GM21619 (cell line): ENCODE measurements around the gene STXBP6.

Experiments
- ATAC-seq: cut with Tn5 transposase; IDR thresholded peaks from one replicate; pipeline ENCODE4 v1.9.1; 2021; ENCODE audit not compliant: unreplicated experiment

STXBP6 gene

DNA sequence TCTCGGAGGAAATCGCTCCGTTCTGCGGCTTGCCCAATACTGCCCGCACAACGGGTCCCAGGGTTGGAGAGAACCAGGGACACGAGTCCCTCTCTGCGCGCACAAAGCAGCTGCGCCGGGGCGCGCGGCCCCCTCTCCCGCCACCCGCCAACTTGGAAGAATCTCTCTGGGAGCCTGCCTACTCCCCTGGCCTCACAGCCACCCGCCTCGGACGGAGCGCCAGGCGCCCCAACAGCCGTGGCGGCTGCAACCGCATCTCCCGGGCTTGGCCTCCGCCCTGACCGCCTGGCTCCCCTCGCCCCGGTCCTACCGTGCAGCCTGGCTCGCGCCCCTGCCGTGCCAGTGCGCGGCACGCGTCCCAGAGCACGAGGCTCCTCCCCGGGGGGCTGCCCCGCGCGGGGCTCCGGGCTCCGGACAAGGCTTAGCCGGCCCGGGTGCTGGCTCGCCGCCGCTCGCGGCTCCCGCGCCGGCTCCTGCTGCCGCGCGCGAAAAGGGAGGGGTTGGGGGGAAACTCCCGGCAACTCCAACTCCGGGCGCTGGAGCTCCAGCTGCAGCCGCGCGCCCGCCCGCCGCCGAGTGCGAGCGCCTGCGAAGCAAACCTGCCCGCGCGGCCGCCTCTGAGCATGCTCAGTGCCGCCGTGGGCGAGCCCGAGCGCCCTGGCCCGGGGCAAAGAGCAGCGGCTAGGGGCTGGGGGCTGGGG is at the start of gene STXBP6:
Gene STXBP6, minus strand, starts transcription at position 580 of the 701 bp plus-strand sequence. CDS start 75,329 bp downstream, outside the sequence.
- no peak for ATAC-seq

DNA sequence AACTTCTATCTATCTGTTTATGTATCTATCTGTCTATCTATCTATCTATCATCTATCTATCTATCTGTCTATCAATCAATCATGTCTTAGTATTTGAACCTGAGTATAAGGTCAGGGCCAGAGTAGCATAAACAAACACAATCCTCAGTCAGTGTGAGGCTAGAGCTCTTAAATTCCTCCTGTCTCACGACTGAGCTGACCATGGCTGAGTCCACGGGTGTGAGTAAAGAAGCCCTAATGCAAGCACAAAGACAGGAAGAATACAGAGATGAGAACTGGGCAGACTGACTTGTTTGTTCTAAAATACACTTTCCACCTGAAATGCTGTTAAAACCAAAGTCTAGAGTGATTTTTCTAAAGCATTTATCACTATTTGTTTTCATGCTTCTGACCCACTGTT is 47.2 kb upstream of the STXBP6 start:
- ATAC-seq: no peak

- no peak for ATAC-seq
Measured at GRCh38 chr14:25095736-25096437, 45.9 kb upstream of the STXBP6 start.

DNA sequence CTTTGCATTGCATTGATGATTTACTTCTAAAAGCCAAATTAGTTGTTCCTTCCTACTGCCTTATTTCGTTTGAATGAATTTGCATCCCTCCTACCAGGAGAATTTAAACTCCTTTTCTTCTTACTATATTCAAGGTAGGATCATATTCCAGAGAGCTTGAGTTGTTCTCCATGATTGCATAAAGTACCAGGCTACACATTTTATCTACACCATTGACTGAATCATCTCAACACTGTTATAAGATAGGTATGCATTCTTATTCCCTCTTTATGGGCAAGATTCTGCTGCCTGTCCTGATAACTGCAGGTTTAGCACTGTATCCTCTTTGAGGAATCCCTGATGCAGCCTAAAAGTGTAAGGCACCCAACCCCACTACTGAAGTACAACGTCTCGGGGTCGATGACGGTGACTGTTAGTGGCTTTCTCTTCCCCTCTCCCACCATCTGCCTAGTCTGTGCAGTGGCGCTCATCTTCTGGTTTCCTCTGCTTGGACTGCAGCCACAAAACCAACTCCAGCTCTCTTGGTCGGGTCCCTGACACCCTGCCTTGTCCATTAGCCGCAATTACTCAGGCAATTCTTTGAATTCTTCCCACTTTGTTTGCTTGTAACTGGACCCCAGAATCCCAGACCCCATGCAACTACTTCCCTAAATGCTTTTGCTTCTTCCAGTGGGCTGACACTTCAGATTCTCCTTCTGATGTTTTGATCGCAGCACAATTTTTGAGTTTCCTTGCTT is 44.4 kb upstream of the STXBP6 start:
- ATAC-seq: no peak

DNA sequence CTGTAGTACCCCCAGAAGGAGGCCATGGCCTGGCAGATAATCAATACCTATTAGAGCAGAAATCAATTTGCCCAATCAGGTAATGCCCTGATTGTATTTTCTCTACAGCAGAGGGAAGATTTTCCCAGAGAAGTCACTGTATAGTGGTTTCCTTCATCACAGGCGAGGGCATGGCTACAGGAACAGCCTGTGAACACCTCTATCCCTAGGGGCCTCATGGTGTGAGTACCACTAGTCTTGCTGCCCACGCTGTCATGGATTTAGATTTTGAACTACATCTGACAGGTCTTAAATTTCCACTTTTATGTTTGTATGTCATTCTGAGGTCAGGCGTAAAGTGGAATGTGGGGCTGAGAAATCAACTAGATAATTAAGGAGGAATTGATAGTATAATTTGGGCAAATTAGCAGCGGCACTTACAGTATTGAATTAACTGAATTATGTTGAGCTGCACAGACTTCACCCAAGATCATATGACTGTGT is 42.4 kb upstream of the STXBP6 start:
- no peak for ATAC-seq

- no peak for ATAC-seq
Measured at GRCh38 chr14:25090716-25091454, 40.9 kb upstream of the STXBP6 start.

DNA sequence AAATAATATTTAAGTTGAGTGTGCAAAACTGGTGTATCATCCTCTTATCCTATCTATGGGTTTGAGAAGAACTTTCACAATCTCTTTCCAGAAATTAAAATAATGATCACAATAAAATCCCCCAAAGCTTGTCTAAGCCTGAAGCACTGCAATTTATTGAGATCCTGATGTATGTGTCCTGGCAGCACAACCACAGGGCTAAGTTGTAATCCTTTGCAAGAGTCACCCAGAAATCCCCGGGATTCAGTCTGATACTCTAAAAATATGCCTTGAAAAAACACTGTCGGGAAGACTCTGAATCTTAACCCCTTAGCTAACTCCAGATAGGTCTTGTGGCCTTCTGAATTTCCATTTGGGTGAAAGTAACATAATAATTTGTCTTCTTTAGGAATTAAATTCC is 40.3 kb upstream of the STXBP6 start:
- no peak for ATAC-seq

DNA sequence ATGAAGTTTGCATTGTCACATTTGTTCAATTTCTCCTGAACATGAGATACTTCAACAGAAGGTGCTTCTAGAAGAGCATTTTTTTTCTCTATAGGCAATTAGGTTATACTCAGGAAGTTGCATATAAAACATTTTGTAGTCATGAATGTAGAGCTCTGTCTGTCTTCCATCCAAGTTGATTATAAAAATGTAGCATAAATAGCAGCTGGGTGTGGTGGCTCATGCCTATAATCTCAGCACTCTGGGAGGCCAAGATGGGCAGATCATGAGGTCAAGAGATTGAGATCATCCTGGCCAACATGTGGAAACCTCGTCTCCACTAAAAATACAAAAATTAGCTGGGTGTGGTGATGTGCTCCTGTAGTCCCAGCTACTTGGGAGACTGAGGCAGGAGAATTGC is 39.5 kb upstream of the STXBP6 start:
- ATAC-seq: no peak

DNA sequence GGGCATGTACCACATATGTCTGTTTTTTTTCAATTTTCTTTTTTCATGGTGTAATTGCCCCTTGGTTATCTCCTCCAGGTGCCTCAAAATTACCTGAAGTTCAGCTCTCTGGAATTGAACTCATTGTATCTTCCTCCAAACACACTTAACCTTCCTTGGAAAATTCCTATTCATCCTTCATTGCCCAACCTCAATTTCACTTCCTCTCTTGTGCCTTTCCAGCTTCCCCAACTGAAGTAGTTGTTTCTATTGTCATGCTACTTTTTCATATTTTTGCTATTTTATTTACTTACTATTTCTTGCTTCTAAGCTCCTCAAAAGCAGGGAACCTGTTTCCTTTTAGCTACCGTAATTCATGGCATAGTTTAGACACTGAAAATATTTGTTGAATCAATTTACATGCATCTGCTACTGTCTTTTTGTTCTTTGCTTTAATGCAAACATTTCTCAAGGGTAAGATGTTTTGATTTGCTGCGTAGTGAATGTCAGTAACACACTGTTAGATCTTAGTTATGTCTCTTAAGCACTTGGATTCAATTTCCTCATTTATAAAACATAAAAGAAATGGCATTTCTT is 37.0 kb upstream of the STXBP6 start:
- no peak for ATAC-seq

DNA sequence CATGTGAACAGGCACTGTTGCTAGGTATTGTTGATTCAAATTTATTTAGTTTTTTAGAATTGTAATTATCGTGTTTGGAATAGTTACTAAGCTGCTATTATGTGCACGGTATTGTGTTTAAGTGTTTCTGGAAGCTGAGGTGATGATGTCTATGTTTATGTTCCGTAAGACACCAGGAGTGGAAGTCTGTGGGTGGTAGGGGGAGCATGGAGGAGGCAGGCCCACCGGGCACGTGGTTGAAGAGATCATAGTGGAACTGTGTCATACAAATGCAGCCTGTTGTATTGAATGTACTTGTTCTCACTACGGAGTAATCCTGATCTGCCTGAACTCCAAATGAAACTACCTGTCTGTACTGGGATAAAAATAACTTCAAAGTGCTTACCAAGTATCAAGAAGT is 36.1 kb upstream of the STXBP6 start:
- ATAC-seq: no peak

GRCh38 chr14:25080682-25081081 is 30.7 kb upstream of the STXBP6 start:
- no peak for ATAC-seq

- ATAC-seq: no peak
Measured at GRCh38 chr14:25079311-25079710, 29.4 kb upstream of the STXBP6 start.

DNA sequence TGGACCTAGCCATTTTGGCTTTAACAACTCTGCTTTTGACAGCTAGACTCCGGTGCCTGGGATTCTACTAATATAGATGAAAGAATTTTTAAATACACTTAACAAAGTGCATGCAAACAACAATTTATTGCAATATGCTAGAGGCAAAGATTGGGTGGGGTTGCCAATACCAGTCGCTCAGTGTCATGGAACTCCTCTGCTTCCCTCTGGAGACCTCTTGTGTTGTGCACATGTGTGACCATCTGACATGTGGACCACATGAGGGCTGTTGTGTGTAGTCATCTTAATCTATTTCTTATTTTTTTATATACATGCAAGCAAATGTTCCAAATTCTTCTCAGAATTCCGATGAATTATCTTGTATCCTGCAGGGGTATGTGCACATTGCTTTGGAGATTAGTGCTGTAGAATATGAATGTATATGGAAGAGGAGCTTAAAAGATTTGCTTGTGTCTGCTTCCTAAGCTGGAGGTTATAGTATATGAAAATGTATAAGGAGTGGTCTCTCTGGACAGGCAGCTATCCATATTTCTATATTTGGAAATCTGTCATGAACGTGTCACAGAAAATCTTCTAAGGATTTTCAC is 24.2 kb upstream of the STXBP6 start:
- no peak for ATAC-seq

DNA sequence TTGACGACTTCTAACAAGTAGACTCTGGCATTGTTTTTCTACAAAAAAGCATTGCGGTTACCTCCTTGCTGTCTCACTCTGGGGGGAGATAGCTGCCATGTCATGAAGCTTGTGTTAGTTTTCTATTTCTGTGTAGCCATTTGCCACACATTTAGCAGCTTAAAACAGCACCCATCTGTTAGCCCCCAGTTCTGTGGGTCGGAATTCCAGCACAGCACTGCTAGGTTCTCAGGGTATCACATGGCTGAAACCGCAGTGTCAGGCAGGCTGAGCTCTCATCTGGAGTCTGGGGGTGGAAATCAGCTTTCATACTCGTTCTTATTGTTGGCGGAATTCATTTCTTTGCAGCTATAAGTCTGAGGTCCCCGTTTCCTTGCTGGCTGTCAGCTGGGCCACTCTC is 19.9 kb upstream of the STXBP6 start:
- no peak for ATAC-seq

DNA sequence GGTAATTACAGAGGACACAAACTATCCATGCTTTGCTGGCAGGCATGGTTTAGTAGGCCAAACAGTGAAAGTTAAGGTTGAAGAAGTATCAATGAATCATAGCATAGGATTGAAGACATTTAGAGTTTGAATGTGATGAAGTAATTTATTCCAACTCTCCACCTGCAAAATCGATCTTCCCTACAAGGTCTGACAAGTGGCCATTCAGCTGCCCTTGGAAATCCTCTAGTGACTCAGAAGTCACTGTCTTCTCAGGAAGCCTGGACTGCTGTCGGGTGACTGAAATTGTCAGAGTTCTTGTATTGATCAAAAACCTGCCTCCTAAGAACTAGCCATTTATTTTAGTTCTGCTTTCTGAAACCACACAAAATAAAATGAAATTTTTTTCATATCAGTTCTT is 17.7 kb upstream of the STXBP6 start:
- ATAC-seq: no peak

DNA sequence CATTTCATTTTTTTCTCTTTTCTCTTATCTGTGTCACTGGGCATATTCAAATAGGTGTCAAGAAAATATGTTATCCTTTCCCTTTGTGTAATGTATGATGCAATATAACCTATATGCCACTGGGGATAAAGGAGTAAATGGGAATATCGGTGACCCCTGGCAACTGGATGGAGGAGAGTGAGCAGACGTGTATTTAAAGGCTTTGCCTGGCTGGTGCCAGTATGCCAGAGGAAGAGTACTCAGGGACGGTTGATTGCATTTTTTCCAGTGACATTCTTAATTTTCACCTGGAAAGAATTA is 12.0 kb upstream of the STXBP6 start:
- no peak for ATAC-seq

DNA sequence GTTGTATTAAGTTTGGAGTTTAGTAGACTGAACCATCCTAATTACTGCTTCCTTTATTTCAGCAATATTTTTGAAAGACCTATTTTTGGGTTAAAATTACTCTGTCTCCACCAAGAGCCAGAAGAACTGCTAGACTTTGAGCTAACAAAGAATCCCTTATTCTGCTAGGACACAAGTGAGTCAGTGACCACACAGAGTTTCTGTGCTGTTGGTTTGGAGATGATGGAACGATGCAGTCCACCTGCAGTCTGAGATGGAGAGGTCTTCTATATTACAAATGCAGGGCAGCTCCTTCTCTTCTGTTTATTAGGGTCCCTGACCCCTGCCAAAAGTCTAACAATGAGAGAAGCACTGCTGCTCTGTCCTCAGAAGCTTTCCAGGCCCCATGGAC is 6.7 kb upstream of the STXBP6 start:
- no peak for ATAC-seq

DNA sequence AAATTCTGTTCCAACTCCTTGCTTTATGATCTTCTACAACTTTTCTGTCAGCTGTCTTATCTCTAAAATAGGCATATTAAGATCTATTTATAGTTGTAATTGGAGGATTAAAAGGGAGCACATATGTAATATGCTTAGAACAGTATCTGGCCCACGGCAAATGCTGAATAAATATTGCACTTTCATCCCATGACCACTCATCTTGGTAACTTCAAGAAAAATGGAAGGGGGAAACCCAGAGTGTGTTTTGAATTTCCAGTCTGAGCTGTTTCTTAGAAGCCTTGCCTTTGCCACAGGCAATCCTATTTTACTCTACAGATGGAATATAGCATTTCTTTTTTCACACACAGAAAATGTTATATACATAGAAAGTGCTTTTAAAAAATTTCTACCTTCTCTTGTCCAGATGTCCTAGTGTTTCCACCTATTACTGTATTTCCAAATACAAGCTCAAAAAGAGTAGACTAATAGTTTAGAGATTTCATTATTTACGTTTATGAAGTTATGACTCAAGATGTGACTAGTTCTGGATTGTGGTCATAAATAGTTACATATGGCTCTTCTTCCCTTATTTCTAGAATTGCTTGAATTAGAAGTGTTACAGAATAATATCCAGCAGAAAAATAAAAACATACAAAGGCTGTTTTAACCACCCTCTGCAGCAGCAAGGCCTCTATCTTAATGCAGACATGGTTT is 6.2 kb upstream of the STXBP6 start:
- no peak for ATAC-seq

GRCh38 chr14:25055005-25055404 is 5.1 kb upstream of the STXBP6 start:
- no peak for ATAC-seq

- ATAC-seq: no peak
Measured at GRCh38 chr14:25053585-25053984, 3.6 kb upstream of the STXBP6 start.
